Endothelial cell of umbilical vein (primary cell): ENCODE data around the gene SEMA5A. TPM values are rescaled to one million over a fixed set of nuclear protein-coding genes. Genes with fewer than 3 reads are reported as not detected.

Source experiments
- BruUV-seq: library from RNA; stranded (reverse); fragments of 400-500 nt; replicated peaks from 2 replicates; lab custom pipeline; 2021; lab: Mats Ljungman, UMichigan
- CTCF ChIA-PET: fragments of 300-600, 350-600 bp; sonication (Branson Sonifier 250); formaldehyde crosslinking; loops from one replicate; lab custom pipeline; 2021; ENCODE audit warnings: antibody characterized with exemption, inconsistent platforms; lab: Charles Lee
- POLR2A ChIA-PET: fragments of 300-600, 350-600 bp; sonication (Branson Sonifier 250); formaldehyde crosslinking; loops from one replicate; lab custom pipeline; 2021; ENCODE audit warnings: antibody characterized with exemption, inconsistent platforms; lab: Charles Lee
- DNase-seq: peaks from one replicate; pipeline ENCODE4 v3.0.0-alpha.2; 2011; ENCODE audit warnings: low read depth, low spot score
- FAIRE-seq: peaks from 2 replicates; lab custom pipeline; 2011; peaks lifted over from hg19 to GRCh38; lab: Jason Lieb, UNC
- H2AFZ ChIP-seq: 2 replicates; pipeline ENCODE4 v1.6.0; 2012; ENCODE audit warnings: low read depth, low read length, control low read depth, inconsistent platforms
- H3K27ac ChIP-seq: 2 replicates; pipeline ENCODE4 v1.5.1; 2011; ENCODE audit warnings: low read depth, mild to moderate bottlenecking, control low read depth, low read length, moderate library complexity; ENCODE audit not compliant: insufficient read depth
- H3K27me3 ChIP-seq, 2 experiments: 2 replicates each; pipeline versions ENCODE4 v1.6.0 to v1.6.1; 2011; ENCODE audit warnings: low read length in 2 of 2, mixed read lengths in 1 of 2; ENCODE audit not compliant: control insufficient read depth in 2 of 2, insufficient read depth in 2 of 2
- H3K36me3 ChIP-seq, 2 experiments: 2 replicates in 1 of 2; 3 replicates in 1 of 2; pipeline ENCODE4 v1.5.1; 2011; ENCODE audit warnings: low read length in 2 of 2, mild to moderate bottlenecking in 1 of 2, moderate library complexity in 1 of 2; ENCODE audit not compliant: control insufficient read depth in 2 of 2, insufficient read depth in 2 of 2; ENCODE audit errors: extremely low read depth in 1 of 2
- H3K4me1 ChIP-seq: 3 replicates; pipeline ENCODE4 v1.5.1; 2011; ENCODE audit warnings: mild to moderate bottlenecking, low read length; ENCODE audit not compliant: control insufficient read depth, insufficient read depth; ENCODE audit errors: extremely low read depth
- H3K4me2 ChIP-seq: 2 replicates; pipeline ENCODE4 v1.6.1; 2011; ENCODE audit warnings: low read length, control low read depth, mixed read lengths; ENCODE audit not compliant: insufficient read depth
- H3K4me3 ChIP-seq, 3 experiments: fragments of 200-600 bp in 1 of 3; sonication (generic), shearing (Covaris generic) in 1 of 3; replicated peaks in 1 of 3; 2 replicates each; pipeline ENCODE4 v1.5.1; 2011 to 2016; ENCODE audit warnings: control low read depth in 3 of 3, low read length in 3 of 3, mild to moderate bottlenecking in 2 of 3, inconsistent platforms in 1 of 3, low read depth in 1 of 3, moderate library complexity in 1 of 3; ENCODE audit not compliant: insufficient read depth in 1 of 3
- H3K79me2 ChIP-seq: 2 replicates; pipeline ENCODE4 v1.6.0; 2012; ENCODE audit warnings: low read length, inconsistent platforms; ENCODE audit not compliant: control insufficient read depth, insufficient read depth
- H3K9ac ChIP-seq: replicated peaks from 2 replicates; pipeline ENCODE3; 2011; ENCODE audit warnings: low read length, control low read depth; ENCODE audit not compliant: insufficient read depth; ENCODE audit errors: extremely low read depth
- H3K9me1 ChIP-seq: replicated peaks from 3 replicates; pipeline ENCODE4 v1.6.0; 2011; ENCODE audit warnings: mild to moderate bottlenecking, low read length; ENCODE audit not compliant: control insufficient read depth, insufficient read depth; ENCODE audit errors: extremely low read depth
- H3K9me3 ChIP-seq: replicated peaks from 2 replicates; pipeline ENCODE4 v1.5.1; 2012; ENCODE audit warnings: low read length, inconsistent platforms; ENCODE audit not compliant: control insufficient read depth, insufficient read depth
- H4K20me1 ChIP-seq: replicated peaks from 2 replicates; pipeline ENCODE3; 2011; ENCODE audit warnings: mild to moderate bottlenecking, low read length; ENCODE audit not compliant: control insufficient read depth, insufficient read depth; ENCODE audit errors: extremely low read depth
- EZH2 ChIP-seq: IDR thresholded peaks from 2 replicates; pipeline ENCODE4 v1.6.1; 2012; ENCODE audit warnings: borderline replicate concordance, low read depth, mild to moderate bottlenecking, moderate library complexity, low read length, inconsistent platforms; ENCODE audit not compliant: severe bottlenecking
- FOS ChIP-seq: IDR thresholded peaks from 2 replicates; pipeline ENCODE4 v1.6.1; 2011; ENCODE audit warnings: mild to moderate bottlenecking, low read length, moderate library complexity, borderline replicate concordance; ENCODE audit not compliant: insufficient read depth
- GATA2 ChIP-seq: IDR thresholded peaks from 2 replicates; pipeline ENCODE4 v1.7.0; 2011; ENCODE audit warnings: low read depth, mild to moderate bottlenecking, moderate library complexity, mixed read lengths, low read length; ENCODE audit not compliant: insufficient read length, insufficient read depth
- JUN ChIP-seq: IDR thresholded peaks from 2 replicates; pipeline ENCODE4 v1.6.1; 2011; ENCODE audit warnings: borderline replicate concordance, low read depth; ENCODE audit not compliant: insufficient read length, insufficient read depth
- MAX ChIP-seq: IDR thresholded peaks from 2 replicates; pipeline ENCODE4 v1.6.1; 2011; ENCODE audit not compliant: insufficient read depth, insufficient read length
- MYC ChIP-seq: IDR thresholded peaks from one replicate; pipeline ENCODE4 v1.6.1; 2011; ENCODE audit warnings: mild to moderate bottlenecking, low read depth, low read length
- POLR2A ChIP-seq: IDR thresholded peaks from 2 replicates; pipeline ENCODE4 v1.6.1; 2012; ENCODE audit warnings: low read depth, mild to moderate bottlenecking, control low read depth, low read length
- POLR2AphosphoS5 ChIP-seq: IDR thresholded peaks from 2 replicates; pipeline ENCODE4 v1.6.1; 2012; ENCODE audit warnings: low read depth, mild to moderate bottlenecking, control low read depth, low read length, moderate library complexity; ENCODE audit not compliant: insufficient read depth
- dilution Hi-C: fragments of 300-500 bp; cut with MboI; formaldehyde crosslinking; loops from one replicate; pipeline ENCODE4 v1.15.0; 2019; ENCODE audit warnings: low sequenced_read_pairs; ENCODE audit not compliant: extremely low pct_ligation_motif_present
- intact Hi-C: fragments of 100-400 bp; cut with micrococcal nuclease; formaldehyde crosslinking; loops from one replicate; pipeline ENCODE4 v1.10.0; 2022
- polyA plus RNA-seq, 4 experiments: library from polyadenylated mRNA; depleted of rRNA in 3 of 4; stranded (reverse) in 3 of 4; unstranded in 1 of 4; fragments of >200 nt; gene quantifications; 2 replicates each; pipeline versions ENCODE4 v1.2.1 to v1.2.3, GENCODE V29; 2011 to 2012; ENCODE audit warnings: missing spikeins in 1 of 4
- total RNA-seq: library from RNA; stranded (reverse); gene quantifications from 2 replicates; pipeline ENCODE4 v1.2.3, GENCODE V29; 2021
- TF ChIP-seq, protein P1 (sequence below), 2 donors: IDR thresholded peaks; 1 replicate in 1 of 2; 2 replicates in 1 of 2; pipeline ENCODE4 v1.5.1; 2011; ENCODE audit warnings: low read length in 2 of 2, mild to moderate bottlenecking in 2 of 2, moderate library complexity in 2 of 2, control low read depth in 1 of 2, inconsistent platforms in 1 of 2, low read depth in 1 of 2; ENCODE audit not compliant: insufficient read depth in 1 of 2; ENCODE audit errors: extremely low read depth in 1 of 2

SEMA5A gene
- total and polyA plus RNA-seq, 2 donors (not counting 3 experiments of a cell fraction or from before 2014, with no cell fraction given), result 0.04 to 0.06 TPM

DNA sequence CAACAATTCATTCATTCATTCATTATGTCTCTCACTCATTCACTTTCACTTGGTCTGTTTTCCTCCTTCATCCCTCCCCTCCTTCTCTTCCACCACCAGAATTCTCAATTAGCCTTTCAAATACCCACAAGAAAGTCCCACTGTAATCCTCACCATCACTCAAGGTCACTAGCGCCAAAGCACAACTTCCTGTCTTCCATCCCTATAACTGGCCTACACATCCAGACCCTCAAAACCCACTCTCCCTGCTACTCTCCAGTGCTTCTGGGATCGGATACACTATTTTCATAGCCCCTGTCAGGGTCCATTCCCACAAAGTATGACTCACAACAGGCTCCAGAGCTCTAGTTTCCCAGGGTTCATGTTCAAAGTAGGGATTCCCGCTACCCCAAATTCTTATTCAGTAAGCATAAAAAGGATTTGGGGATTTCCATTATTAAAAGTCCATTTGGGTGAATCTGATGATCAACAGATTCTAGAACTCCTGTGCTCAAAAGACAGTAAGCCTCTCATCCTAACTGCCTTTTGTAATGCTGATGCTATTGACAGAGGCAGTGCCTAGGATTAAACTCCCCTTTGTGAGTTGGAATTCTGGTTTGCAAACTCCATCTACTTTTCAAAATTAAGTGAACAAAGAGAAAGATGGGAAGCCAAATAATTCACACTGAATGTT lies 250.9 kb downstream of the SEMA5A start:
- POLR2A ChIA-PET, result no interaction called here
- BruUV-seq, result no TSS peak
- no peaks in the 10 kb centered on the region for H3K79me2 ChIP-seq
- no peak overlapping the region for H3K9ac ChIP-seq
- H4K20me1 ChIP-seq, result no peaks in the 10 kb centered on the region
- no peak overlapping the region for H2AFZ ChIP-seq
- intact Hi-C loops, result no loop called here
- H3K9me1 ChIP-seq, result no peaks in the 10 kb centered on the region
- no peak overlapping the region for H3K27ac ChIP-seq
- H3K27me3 ChIP-seq, result no peaks in the 10 kb centered on the region
- FAIRE-seq (no peak), DNase-seq (no peak)
- CTCF ChIA-PET, result no interaction called here
- no peaks in the 10 kb centered on the region for H3K9me3 ChIP-seq
- no peak overlapping the region for H3K4me3 ChIP-seq
- no peaks in the 10 kb centered on the region for H3K4me1 ChIP-seq
- dilution Hi-C loops, result no loop called here
- no peak for TF ChIP-seq MYC
- no peak for TF ChIP-seq POLR2A
- TF ChIP-seq, protein P1, sequence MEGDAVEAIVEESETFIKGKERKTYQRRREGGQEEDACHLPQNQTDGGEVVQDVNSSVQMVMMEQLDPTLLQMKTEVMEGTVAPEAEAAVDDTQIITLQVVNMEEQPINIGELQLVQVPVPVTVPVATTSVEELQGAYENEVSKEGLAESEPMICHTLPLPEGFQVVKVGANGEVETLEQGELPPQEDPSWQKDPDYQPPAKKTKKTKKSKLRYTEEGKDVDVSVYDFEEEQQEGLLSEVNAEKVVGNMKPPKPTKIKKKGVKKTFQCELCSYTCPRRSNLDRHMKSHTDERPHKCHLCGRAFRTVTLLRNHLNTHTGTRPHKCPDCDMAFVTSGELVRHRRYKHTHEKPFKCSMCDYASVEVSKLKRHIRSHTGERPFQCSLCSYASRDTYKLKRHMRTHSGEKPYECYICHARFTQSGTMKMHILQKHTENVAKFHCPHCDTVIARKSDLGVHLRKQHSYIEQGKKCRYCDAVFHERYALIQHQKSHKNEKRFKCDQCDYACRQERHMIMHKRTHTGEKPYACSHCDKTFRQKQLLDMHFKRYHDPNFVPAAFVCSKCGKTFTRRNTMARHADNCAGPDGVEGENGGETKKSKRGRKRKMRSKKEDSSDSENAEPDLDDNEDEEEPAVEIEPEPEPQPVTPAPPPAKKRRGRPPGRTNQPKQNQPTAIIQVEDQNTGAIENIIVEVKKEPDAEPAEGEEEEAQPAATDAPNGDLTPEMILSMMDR (IDR thresholded peaks at IDR 0.05; ENCODE audit: extremely low read depth in 1 of 2, insufficient read depth in 1 of 2, low read depth in 1 of 2, low read length in 2 of 2), result no peak
- TF ChIP-seq FOS, result no peak
- TF ChIP-seq EZH2, result no peak
- TF ChIP-seq GATA2, result no peak
- TF ChIP-seq MAX, result no peak
- no peak for TF ChIP-seq JUN
- TF ChIP-seq POLR2AphosphoS5, result no peak
- no peaks in the 10 kb centered on the region for H3K36me3 ChIP-seq
- H3K4me2 ChIP-seq, result no peak overlapping the region
